Caco-2 (cell line): ENCODE measurements around the gene DCUN1D3. TPM values are rescaled to one million over a fixed set of nuclear protein-coding genes. Genes with fewer than 3 reads are reported as not detected.
A peak's percentile ranks its signal among the peaks of the same experiment; 100 is the strongest.

Experiments
- BruUV-seq: library from RNA; stranded (reverse); fragments of 400-500 nt; replicated peaks from 2 replicates; lab custom pipeline; 2021; lab: Mats Ljungman, UMichigan
- CTCF ChIA-PET: fragments of 300-600 bp; sonication (Branson Sonifier 250); formaldehyde crosslinking; loops from one replicate; lab custom pipeline; 2022; ENCODE audit warnings: antibody characterized with exemption; lab: Charles Lee
- POLR2A ChIA-PET: fragments of 300-600 bp; sonication (Branson Sonifier 250); formaldehyde crosslinking; loops from one replicate; lab custom pipeline; 2022; ENCODE audit warnings: antibody characterized with exemption; lab: Charles Lee
- DNase-seq, 2 experiments: peaks; one replicate each; pipeline versions ENCODE4 v3.0.0 to v3.0.0-alpha.2; 2020 to 2022
- H3K27me3 ChIP-seq: replicated peaks from 2 replicates; pipeline ENCODE4 v1.6.0; 2011; ENCODE audit warnings: low read length; ENCODE audit not compliant: control insufficient read depth, insufficient read depth
- H3K36me3 ChIP-seq: 2 replicates; pipeline ENCODE4 v1.5.1; 2011; ENCODE audit warnings: low read length; ENCODE audit not compliant: control insufficient read depth, insufficient read depth
- H3K4me1 ChIP-seq: fragments of 250-450 bp; sonication (Bioruptor Pico); 2 replicates; pipeline ENCODE4 v1.5.1; 2020; ENCODE audit warnings: mild to moderate bottlenecking
- H3K4me3 ChIP-seq: 2 replicates; pipeline ENCODE4 v1.5.1; 2011; ENCODE audit warnings: low read depth, mild to moderate bottlenecking, control low read depth, low read length
- H3K9me3 ChIP-seq: fragments of 250-450 bp; sonication (Bioruptor Pico); 2 replicates; pipeline ENCODE4 v1.5.1; 2020; ENCODE audit warnings: mild to moderate bottlenecking, moderate library complexity
- H3K27ac Mint-ChIP-seq: one replicate; pipeline ENCODE4 v1.8.0; 2022; ENCODE audit warnings: mixed read lengths; ENCODE audit not compliant: unreplicated experiment
- H3K27me3 Mint-ChIP-seq: one replicate; pipeline ENCODE4 v1.8.0; 2022; ENCODE audit warnings: mixed read lengths; ENCODE audit not compliant: insufficient read depth, unreplicated experiment
- H3K36me3 Mint-ChIP-seq: one replicate; pipeline ENCODE4 v1.8.0; 2022; ENCODE audit warnings: mild to moderate bottlenecking, mixed read lengths; ENCODE audit not compliant: insufficient read depth, unreplicated experiment
- H3K4me1 Mint-ChIP-seq: one replicate; pipeline ENCODE4 v1.8.0; 2022; ENCODE audit warnings: low read depth, mixed read lengths; ENCODE audit not compliant: unreplicated experiment
- H3K4me3 Mint-ChIP-seq: one replicate; pipeline ENCODE4 v1.8.0; 2022; ENCODE audit warnings: mild to moderate bottlenecking, moderate library complexity, mixed read lengths; ENCODE audit not compliant: unreplicated experiment
- H3K9me3 Mint-ChIP-seq: one replicate; pipeline ENCODE4 v1.8.0; 2022; ENCODE audit warnings: mixed read lengths; ENCODE audit not compliant: unreplicated experiment
- intact Hi-C: fragments of 100-400 bp; cut with micrococcal nuclease; formaldehyde crosslinking; loops from one replicate; pipeline ENCODE4 v1.10.0; 2022; ENCODE audit not compliant: unreplicated experiment
- total RNA-seq: library from RNA; stranded (reverse); gene quantifications from 2 replicates; pipeline ENCODE4 v1.2.3, GENCODE V29; 2022
- TF ChIP-seq, protein P1 (sequence below), 2 experiments: fragments of 200-600 bp in 1 of 2; IDR thresholded peaks; 1 replicate in 1 of 2; 2 replicates in 1 of 2; pipeline versions ENCODE4 v1.5.1 to v1.8.0; 2011 to 2022; ENCODE audit warnings: antibody characterized with exemption in 1 of 2, control low read depth in 1 of 2, inconsistent platforms in 1 of 2, low read depth in 1 of 2, low read length in 1 of 2, mild to moderate bottlenecking in 1 of 2, moderate library complexity in 1 of 2; ENCODE audit not compliant: insufficient read depth in 1 of 2, severe bottlenecking in 1 of 2, unreplicated experiment in 1 of 2

Gene DCUN1D3
- total RNA-seq, 1 experiment from 2014 or later, result 19.2 TPM

DNA sequence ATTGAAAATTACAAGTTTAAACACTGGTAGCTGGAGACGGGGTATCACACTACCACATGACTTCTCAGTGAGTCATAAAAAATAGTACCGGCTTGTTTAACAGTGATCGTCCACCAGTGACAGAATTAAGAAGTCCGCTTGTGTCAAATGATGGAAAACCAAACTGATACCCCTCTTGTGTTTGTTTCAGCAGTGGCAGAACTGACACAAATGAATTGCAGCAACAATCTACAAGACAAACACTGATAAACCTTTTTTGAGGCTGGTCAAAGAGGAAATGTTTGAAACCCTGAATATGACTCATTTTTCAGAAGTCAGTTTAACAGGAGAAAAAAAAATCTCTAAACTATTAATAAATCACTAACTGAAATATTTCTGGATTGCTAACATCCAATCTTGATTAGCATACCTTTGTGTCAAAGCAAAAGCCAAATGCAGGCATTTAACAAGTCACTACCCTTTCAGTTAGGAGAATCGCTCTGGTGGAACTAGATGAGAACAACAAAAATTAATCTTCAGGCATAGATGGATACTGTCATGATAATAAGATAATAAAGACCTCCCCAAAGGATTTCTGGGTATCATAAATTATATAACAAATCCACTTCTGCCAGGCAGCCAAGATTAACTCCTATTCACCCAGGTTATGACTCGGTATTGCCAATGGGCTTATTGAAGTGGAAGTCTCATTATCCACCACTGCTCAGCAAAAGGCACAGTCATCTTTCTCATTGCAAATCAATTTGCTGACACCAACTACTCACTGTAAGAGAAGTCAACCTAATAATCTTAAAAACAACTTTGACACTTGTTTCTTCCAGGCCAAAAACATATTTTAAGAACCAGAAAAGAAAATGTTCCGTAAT, 20.8 kb downstream of the DCUN1D3 start:
- H3K9me3 Mint-ChIP-seq, result no peaks in the 10 kb centered on the region
- H3K27me3 Mint-ChIP-seq, result no peaks in the 10 kb centered on the region
- H3K9me3 ChIP-seq, result no peaks in the 10 kb centered on the region
- H3K27ac Mint-ChIP-seq, result no peak overlapping the region
- no TSS peak for BruUV-seq
- intact Hi-C loops, result no loop called here
- no peaks in the 10 kb centered on the region for H3K27me3 ChIP-seq
- H3K4me3 ChIP-seq, result no peak overlapping the region
- peaks cover 17% of the 10 kb centered on the region for H3K36me3 Mint-ChIP-seq
- H3K4me1 Mint-ChIP-seq, result peaks cover 13% of the 10 kb centered on the region
- TF ChIP-seq, protein P1, sequence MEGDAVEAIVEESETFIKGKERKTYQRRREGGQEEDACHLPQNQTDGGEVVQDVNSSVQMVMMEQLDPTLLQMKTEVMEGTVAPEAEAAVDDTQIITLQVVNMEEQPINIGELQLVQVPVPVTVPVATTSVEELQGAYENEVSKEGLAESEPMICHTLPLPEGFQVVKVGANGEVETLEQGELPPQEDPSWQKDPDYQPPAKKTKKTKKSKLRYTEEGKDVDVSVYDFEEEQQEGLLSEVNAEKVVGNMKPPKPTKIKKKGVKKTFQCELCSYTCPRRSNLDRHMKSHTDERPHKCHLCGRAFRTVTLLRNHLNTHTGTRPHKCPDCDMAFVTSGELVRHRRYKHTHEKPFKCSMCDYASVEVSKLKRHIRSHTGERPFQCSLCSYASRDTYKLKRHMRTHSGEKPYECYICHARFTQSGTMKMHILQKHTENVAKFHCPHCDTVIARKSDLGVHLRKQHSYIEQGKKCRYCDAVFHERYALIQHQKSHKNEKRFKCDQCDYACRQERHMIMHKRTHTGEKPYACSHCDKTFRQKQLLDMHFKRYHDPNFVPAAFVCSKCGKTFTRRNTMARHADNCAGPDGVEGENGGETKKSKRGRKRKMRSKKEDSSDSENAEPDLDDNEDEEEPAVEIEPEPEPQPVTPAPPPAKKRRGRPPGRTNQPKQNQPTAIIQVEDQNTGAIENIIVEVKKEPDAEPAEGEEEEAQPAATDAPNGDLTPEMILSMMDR (IDR thresholded peaks at IDR 0.05; ENCODE audit: insufficient read depth in 1 of 2, low read depth in 1 of 2, low read length in 1 of 2, severe bottlenecking in 1 of 2, unreplicated experiment in 1 of 2), result no peak
- H3K36me3 ChIP-seq, result no peaks in the 10 kb centered on the region
- no peak for DNase-seq
- H3K4me1 ChIP-seq, result peaks cover 42% of the 10 kb centered on the region
- no peak overlapping the region for H3K4me3 Mint-ChIP-seq
- POLR2A ChIA-PET, result no interaction called here
- CTCF ChIA-PET, result no interaction called here

GRCh38 chr16:20878682-20879147, 21.4 kb downstream of the DCUN1D3 start:
- Histone ChIP-seq H3K27me3 (no peaks in the 10 kb centered on the region), H3K9me3 (no peaks in the 10 kb centered on the region), H3K4me1 (peaks cover 37% of the 10 kb centered on the region), H3K4me3 (no peak overlapping the region), H3K36me3 (no peaks in the 10 kb centered on the region)
- DNase-seq, result peak in 1 of 2 experiments; percentile 47
- peaks cover 7% of the 10 kb centered on the region for H3K4me1 Mint-ChIP-seq
- CTCF ChIA-PET, result no interaction called here
- H3K27me3 Mint-ChIP-seq, result no peaks in the 10 kb centered on the region
- H3K4me3 Mint-ChIP-seq, result no peak overlapping the region
- intact Hi-C loops, result no loop called here
- POLR2A ChIA-PET, result no interaction called here
- no TSS peak for BruUV-seq
- TF ChIP-seq, protein P1 (IDR thresholded peaks at IDR 0.05; ENCODE audit: insufficient read depth in 1 of 2, low read depth in 1 of 2, low read length in 1 of 2, severe bottlenecking in 1 of 2, unreplicated experiment in 1 of 2), result no peak
- no peaks in the 10 kb centered on the region for H3K9me3 Mint-ChIP-seq
- peaks cover 14% of the 10 kb centered on the region for H3K36me3 Mint-ChIP-seq
- H3K27ac Mint-ChIP-seq, result no peak overlapping the region

- H3K36me3 Mint-ChIP-seq, result peaks cover 8% of the 10 kb centered on the region
- intact Hi-C loops, result no loop called here
- H3K9me3 Mint-ChIP-seq, result no peaks in the 10 kb centered on the region
- Histone ChIP-seq H3K36me3 (no peaks in the 10 kb centered on the region), H3K4me1 (peaks cover 27% of the 10 kb centered on the region), H3K4me3 (no peak overlapping the region), H3K9me3 (no peaks in the 10 kb centered on the region), H3K27me3 (no peaks in the 10 kb centered on the region)
- TF ChIP-seq, protein P1 (IDR thresholded peaks at IDR 0.05; ENCODE audit: insufficient read depth in 1 of 2, low read depth in 1 of 2, low read length in 1 of 2, severe bottlenecking in 1 of 2, unreplicated experiment in 1 of 2), result no peak
- H3K4me1 Mint-ChIP-seq, result peaks cover 7% of the 10 kb centered on the region
- no peak for DNase-seq
- no peaks in the 10 kb centered on the region for H3K27me3 Mint-ChIP-seq
- CTCF ChIA-PET, result interaction anchor here (1.4 kb wide), 1 partner anchor 8 kb away, joined by 6 read pairs; no protein-coding TSS in a partner anchor
- BruUV-seq, result no TSS peak
- no peak overlapping the region for H3K27ac Mint-ChIP-seq
- POLR2A ChIA-PET, result no interaction called here
- no peak overlapping the region for H3K4me3 Mint-ChIP-seq
Observed at GRCh38 chr16:20875355-20875650, 24.9 kb downstream of the DCUN1D3 start.
